Brain microvascular endothelial cell (primary cell): ENCODE data around the gene TLN1.

Source experiments
- DNase-seq: peaks from one replicate; pipeline ENCODE4 v3.0.0-alpha.2; 2020
- H3K27ac ChIP-seq: fragments of 250-450 bp; sonication (Bioruptor Pico); 2 replicates; pipeline ENCODE4 v1.5.1; 2020; ENCODE audit warnings: mild to moderate bottlenecking, moderate library complexity
- H3K27me3 ChIP-seq: fragments of 250-450 bp; sonication (Bioruptor Pico); replicated peaks from 2 replicates; pipeline ENCODE4 v1.5.1; 2020; ENCODE audit warnings: mild to moderate bottlenecking
- H3K36me3 ChIP-seq: fragments of 250-450 bp; sonication (Bioruptor Pico); replicated peaks from 2 replicates; pipeline ENCODE4 v1.5.1; 2020; ENCODE audit warnings: mild to moderate bottlenecking
- H3K4me3 ChIP-seq: 2 replicates; pipeline ENCODE4 v1.5.1; 2011; ENCODE audit warnings: low read depth, mild to moderate bottlenecking, control low read depth, low read length, moderate library complexity
- CTCF ChIP-seq: IDR thresholded peaks from 2 replicates; pipeline ENCODE4 v1.5.1; 2011; ENCODE audit warnings: low read depth, mild to moderate bottlenecking, moderate library complexity, low read length, control low read depth, inconsistent platforms; ENCODE audit errors: missing control alignments
- in situ Hi-C: cut with HindIII; loops from 2 replicates; pipeline ENCODE4 v1.10.0; 2017; ENCODE audit warnings: low sequenced_read_pairs, low pct_ligation_motif_present

Gene TLN1

GRCh38 chr9:35771534-35771933 lies 39.5 kb upstream of the TLN1 start:
- H3K36me3 ChIP-seq: no peaks in the 10 kb centered on the region
- TF ChIP-seq CTCF: no peak
- no peaks in the 10 kb centered on the region for H3K27me3 ChIP-seq
- H3K4me3 ChIP-seq: no peak overlapping the region
- no peak overlapping the region for H3K27ac ChIP-seq
- DNase-seq: no peak
- in situ Hi-C loops: no loop called here

- H3K36me3 ChIP-seq: no peaks in the 10 kb centered on the region
- TF ChIP-seq CTCF: no peak
- no peak overlapping the region for H3K4me3 ChIP-seq
- no peaks in the 10 kb centered on the region for H3K27me3 ChIP-seq
- in situ Hi-C loops: no loop called here
- DNase-seq: no peak
- no peak overlapping the region for H3K27ac ChIP-seq
These were observed 39.1 kb upstream of the TLN1 start for GRCh38 chr9:35771075-35771433.

- Histone ChIP-seq H3K4me3 (no peak overlapping the region), H3K27me3 (no peaks in the 10 kb centered on the region), H3K27ac (no peak overlapping the region), H3K36me3 (no peaks in the 10 kb centered on the region)
- in situ Hi-C loops: no loop called here
- TF ChIP-seq CTCF: no peak
- no peak for DNase-seq
These were observed 37.8 kb upstream of the TLN1 start for GRCh38 chr9:35769763-35770162.

- H3K27ac ChIP-seq: no peak overlapping the region
- TF ChIP-seq CTCF: no peak
- H3K4me3 ChIP-seq: no peak overlapping the region
- H3K36me3 ChIP-seq: no peaks in the 10 kb centered on the region
- in situ Hi-C loops: no loop called here
- no peak for DNase-seq
- no peaks in the 10 kb centered on the region for H3K27me3 ChIP-seq
These were observed 35.5 kb upstream of the TLN1 start for GRCh38 chr9:35767458-35767857.

- no peaks in the 10 kb centered on the region for H3K27me3 ChIP-seq
- no peak overlapping the region for H3K4me3 ChIP-seq
- TF ChIP-seq CTCF: no peak
- in situ Hi-C loops: no loop called here
- no peaks in the 10 kb centered on the region for H3K36me3 ChIP-seq
- H3K27ac ChIP-seq: no peak overlapping the region
- no peak for DNase-seq
These were observed 35.0 kb upstream of the TLN1 start for GRCh38 chr9:35766997-35767396.

GRCh38 chr9:35763803-35764202 lies 31.8 kb upstream of the TLN1 start:
- in situ Hi-C loops: no loop called here
- Histone ChIP-seq H3K27me3 (no peaks in the 10 kb centered on the region), H3K27ac (no peak overlapping the region), H3K4me3 (no peak overlapping the region), H3K36me3 (no peaks in the 10 kb centered on the region)
- no peak for DNase-seq
- no peak for TF ChIP-seq CTCF
